H1 (cell line): ENCODE measurements around the gene DHRS12.

Experiments
- ATF3 ChIP-seq: IDR thresholded peaks from 2 replicates; pipeline ENCODE4 v1.6.1; 2011; ENCODE audit warnings: low read depth, mild to moderate bottlenecking, low read length; ENCODE audit not compliant: insufficient read depth
- CEBPB ChIP-seq: IDR thresholded peaks from 2 replicates; pipeline ENCODE4 v1.6.1; 2012; ENCODE audit warnings: low read depth, low read length
- CHD2 ChIP-seq: IDR thresholded peaks from 2 replicates; pipeline ENCODE4 v1.6.1; 2012; ENCODE audit warnings: low read length, improper control_type of control experiment
- CTCF ChIP-seq, 3 experiments: IDR thresholded peaks; 1 replicate in 2 of 3; 2 replicates in 1 of 3; pipeline versions ENCODE4 v1.5.1 to v1.6.1; 2011; ENCODE audit warnings: low read length in 3 of 3, mild to moderate bottlenecking in 3 of 3, inconsistent platforms in 2 of 3, low read depth in 1 of 3, moderate library complexity in 1 of 3; ENCODE audit not compliant: insufficient read depth in 1 of 3; ENCODE audit errors: control extremely low read depth in 1 of 3
- EGR1 ChIP-seq: IDR thresholded peaks from 2 replicates; pipeline ENCODE4 v1.6.1; 2011; ENCODE audit warnings: low read depth, low read length, borderline replicate concordance
- EZH2 ChIP-seq: fragments of 200-600 bp; sonication (generic); IDR thresholded peaks from 2 replicates; pipeline ENCODE4 v1.7.1; 2012; ENCODE audit warnings: low read depth, mild to moderate bottlenecking, moderate library complexity, low read length, inconsistent platforms; ENCODE audit not compliant: severe bottlenecking
- JUND ChIP-seq: IDR thresholded peaks from 2 replicates; pipeline ENCODE4 v1.6.1; 2011; ENCODE audit warnings: mild to moderate bottlenecking, improper control_type of control experiment, low read length
- MAX ChIP-seq: IDR thresholded peaks from 2 replicates; pipeline ENCODE4 v1.6.1; 2012; ENCODE audit warnings: inconsistent platforms
- NRF1 ChIP-seq: IDR thresholded peaks from 2 replicates; pipeline ENCODE4 v1.6.1; 2011; ENCODE audit warnings: mild to moderate bottlenecking, low read depth, low read length, improper control_type of control experiment
- POLR2A ChIP-seq, 2 experiments: IDR thresholded peaks; 1 replicate in 1 of 2; 2 replicates in 1 of 2; pipeline ENCODE4 v1.6.1; 2011; ENCODE audit warnings: low read depth in 2 of 2, low read length in 2 of 2, mild to moderate bottlenecking in 2 of 2; ENCODE audit errors: control extremely low read depth in 1 of 2
- SIN3A ChIP-seq, 2 experiments: IDR thresholded peaks in 1 of 2; conservative IDR thresholded peaks in 1 of 2; 2 replicates each; pipeline ENCODE4 v1.6.1; 2011 to 2012; ENCODE audit warnings: low read length in 2 of 2, improper control_type of control experiment in 1 of 2, low read depth in 1 of 2, mild to moderate bottlenecking in 1 of 2
- SP4 ChIP-seq: IDR thresholded peaks from 2 replicates; pipeline ENCODE4 v1.6.1; 2012; ENCODE audit warnings: low read length, inconsistent platforms
- TEAD4 ChIP-seq: IDR thresholded peaks from 2 replicates; pipeline ENCODE4 v1.6.1; 2012; ENCODE audit warnings: low read depth, low read length, inconsistent platforms, mixed read lengths
- ZNF274 ChIP-seq: IDR thresholded peaks from 2 replicates; pipeline ENCODE4 v1.7.0; 2012; ENCODE audit warnings: low read length, borderline replicate concordance; ENCODE audit errors: extremely low read depth

GRCh38 chr13:51740698-51741097 is 63.3 kb downstream of the DHRS12 start:
- no peak for TF ChIP-seq MAX
- TF ChIP-seq POLR2A (IDR thresholded peaks at IDR 0.05; ENCODE audit: control extremely low read depth in 1 of 2, low read depth in 2 of 2, low read length in 2 of 2), result no peak
- TF ChIP-seq EGR1, result no peak
- no peak for TF ChIP-seq CHD2
- TF ChIP-seq SP4, result no peak
- no peak for TF ChIP-seq CTCF (IDR thresholded peaks at IDR 0.05; ENCODE audit: control extremely low read depth in 1 of 3, insufficient read depth in 1 of 3, low read depth in 1 of 3, low read length in 3 of 3)
- TF ChIP-seq JUND, result no peak
- TF ChIP-seq NRF1, result no peak
- no peak for TF ChIP-seq EZH2
- no peak for TF ChIP-seq ATF3
- TF ChIP-seq TEAD4, result no peak
- no peak for TF ChIP-seq SIN3A (conservative IDR thresholded peaks at IDR 0.05 in 1 of 2, IDR thresholded peaks at IDR 0.05 in 1 of 2; ENCODE audit: low read depth in 1 of 2, low read length in 2 of 2)
- no peak for TF ChIP-seq CEBPB
- TF ChIP-seq ZNF274, result no peak
